ENCODE data around the gene BCO1.

- TF ChIP-seq CTCF (IDR thresholded peaks at IDR 0.05; ENCODE audit: low read depth, low read length) (no peak), POLR2A (IDR thresholded peaks at IDR 0.05; ENCODE audit: extremely low read depth, insufficient read length) (no peak)
Measured at GRCh38 chr16:81265658-81266451, 27.4 kb downstream of the BCO1 start.
